Loucy (cell line): ENCODE results near the gene TSACC.

Experiments used
- H2AFZ ChIP-seq: fragments of 200-600 bp; sonication (generic); 2 replicates; pipeline ENCODE4 v1.6.0; 2016; ENCODE audit warnings: antibody characterized with exemption, mild to moderate bottlenecking, low read length, moderate library complexity
- H3F3A ChIP-seq: fragments of 200-600 bp; 2 replicates; pipeline ENCODE4 v1.6.0; 2016; ENCODE audit warnings: antibody characterized with exemption, low read depth, mild to moderate bottlenecking
- H3K27me3 ChIP-seq: fragments of 200-600 bp; sonication (generic); 2 replicates; pipeline ENCODE4 v1.6.1; 2014; ENCODE audit warnings: low read length, mild to moderate bottlenecking; ENCODE audit not compliant: insufficient read depth, poor library complexity, severe bottlenecking
- H3K36me3 ChIP-seq: fragments of 200-600 bp; sonication (generic); 2 replicates; pipeline ENCODE4 v1.6.1; 2016; ENCODE audit warnings: low read length; ENCODE audit not compliant: insufficient read depth
- H3K4me1 ChIP-seq: fragments of 200-600 bp; sonication (generic); 2 replicates; pipeline ENCODE4 v1.5.1; 2014; ENCODE audit warnings: low read length, mild to moderate bottlenecking; ENCODE audit not compliant: insufficient read depth, poor library complexity, severe bottlenecking
- H3K4me2 ChIP-seq: fragments of 200-600 bp; sonication (generic); 2 replicates; pipeline ENCODE4 v1.6.0; 2014; ENCODE audit warnings: antibody characterized with exemption, low read length, low read depth, mild to moderate bottlenecking; ENCODE audit not compliant: poor library complexity, severe bottlenecking
- H3K4me3 ChIP-seq: fragments of 200-600 bp; sonication (generic); 2 replicates; pipeline ENCODE4 v1.5.1; 2014; ENCODE audit warnings: low read length, mild to moderate bottlenecking, mixed read lengths; ENCODE audit not compliant: poor library complexity, severe bottlenecking
- H3K79me2 ChIP-seq: fragments of 200-600 bp; sonication (generic); 2 replicates; pipeline ENCODE4 v1.6.1; 2014; ENCODE audit warnings: low read length; ENCODE audit not compliant: insufficient read depth
- H3K9ac ChIP-seq: fragments of 200-600 bp; sonication (generic); 2 replicates; pipeline ENCODE4 v1.6.0; 2014; ENCODE audit warnings: mild to moderate bottlenecking, low read depth, low read length, moderate library complexity; ENCODE audit not compliant: poor library complexity, severe bottlenecking
- H3K9me2 ChIP-seq: fragments of 200-600 bp; sonication (generic); replicated peaks from 2 replicates; pipeline ENCODE4 v1.6.1; 2016; ENCODE audit warnings: low read depth, low read length, mixed read lengths
- H3K9me3 ChIP-seq: fragments of 200-600 bp; sonication (generic); 2 replicates; pipeline ENCODE4 v1.6.1; 2014; ENCODE audit warnings: mild to moderate bottlenecking, antibody characterized with exemption, low read length, low read depth; ENCODE audit not compliant: insufficient read depth
- H4K20me1 ChIP-seq: fragments of 200-600 bp; sonication (generic); 2 replicates; pipeline ENCODE4 v1.6.0; 2014; ENCODE audit warnings: antibody characterized with exemption, low read length, mild to moderate bottlenecking; ENCODE audit not compliant: insufficient read depth, poor library complexity, severe bottlenecking
- CTCF ChIP-seq: fragments of 200-600 bp; sonication (generic); conservative IDR thresholded peaks from 2 replicates; pipeline ENCODE4 v1.5.1; 2014; ENCODE audit warnings: mild to moderate bottlenecking, antibody characterized with exemption, low read length
- EZH2phosphoT487 ChIP-seq: fragments of 200-600 bp; IDR thresholded peaks from 2 replicates; pipeline ENCODE4 v1.6.1; 2018; ENCODE audit warnings: antibody characterized with exemption, mild to moderate bottlenecking, moderate library complexity, borderline replicate concordance

The TSACC gene

GRCh38 chr1:156358641-156359040 lies 20.3 kb downstream of the TSACC start:
- no peak overlapping the region for H3K4me2 ChIP-seq

GRCh38 chr1:156359249-156359648 lies 20.9 kb downstream of the TSACC start:
- Histone ChIP-seq H3K79me2 (no peaks in the 10 kb centered on the region), H3K9ac (no peak overlapping the region), H3K4me2 (no peak overlapping the region), H3K4me1 (no peaks in the 10 kb centered on the region), H3K36me3 (no peaks in the 10 kb centered on the region), H3K9me2 (no peaks in the 10 kb centered on the region), H2AFZ (no peak overlapping the region), H4K20me1 (no peaks in the 10 kb centered on the region), H3K4me3 (no peak overlapping the region), H3K27me3 (no peaks in the 10 kb centered on the region), H3F3A (no peaks in the 10 kb centered on the region), H3K9me3 (no peaks in the 10 kb centered on the region)
- TF ChIP-seq CTCF = no peak
- no peak for TF ChIP-seq EZH2phosphoT487

More at GRCh38 chr1:156358641-156359040, 20.3 kb downstream of the TSACC start:
- H3K27me3 ChIP-seq = no peaks in the 10 kb centered on the region
- no peaks in the 10 kb centered on the region for H3K4me1 ChIP-seq
- no peaks in the 10 kb centered on the region for H3K9me3 ChIP-seq
- no peak for TF ChIP-seq CTCF
- TF ChIP-seq EZH2phosphoT487 = no peak
- no peaks in the 10 kb centered on the region for H3K9me2 ChIP-seq
- H2AFZ ChIP-seq = no peak overlapping the region
- H3K4me3 ChIP-seq = no peak overlapping the region
- H4K20me1 ChIP-seq = no peaks in the 10 kb centered on the region
- H3K36me3 ChIP-seq = no peaks in the 10 kb centered on the region
- no peaks in the 10 kb centered on the region for H3K79me2 ChIP-seq
- no peaks in the 10 kb centered on the region for H3F3A ChIP-seq
- no peak overlapping the region for H3K9ac ChIP-seq

GRCh38 chr1:156359973-156360372 lies 21.6 kb downstream of the TSACC start:
- Histone ChIP-seq H3K27me3 (no peaks in the 10 kb centered on the region), H3K9me3 (no peaks in the 10 kb centered on the region), H2AFZ (no peak overlapping the region), H3K36me3 (no peaks in the 10 kb centered on the region), H3K79me2 (no peaks in the 10 kb centered on the region), H3K9ac (no peak overlapping the region), H3K4me2 (no peak overlapping the region), H3K4me1 (no peaks in the 10 kb centered on the region), H4K20me1 (no peaks in the 10 kb centered on the region), H3K9me2 (no peaks in the 10 kb centered on the region), H3K4me3 (no peak overlapping the region), H3F3A (no peaks in the 10 kb centered on the region)
- TF ChIP-seq EZH2phosphoT487 (no peak), CTCF (no peak)
